ENCODE measurements around the gene UBR1. TPM values are rescaled to one million over a fixed set of nuclear protein-coding genes. Genes with fewer than 3 reads are reported as not detected.

The UBR1 gene
- polyA plus RNA-seq, 2 of the 4 experiments (the other 2 are of a cell fraction) = 5.8 to 10.5 TPM

DNA sequence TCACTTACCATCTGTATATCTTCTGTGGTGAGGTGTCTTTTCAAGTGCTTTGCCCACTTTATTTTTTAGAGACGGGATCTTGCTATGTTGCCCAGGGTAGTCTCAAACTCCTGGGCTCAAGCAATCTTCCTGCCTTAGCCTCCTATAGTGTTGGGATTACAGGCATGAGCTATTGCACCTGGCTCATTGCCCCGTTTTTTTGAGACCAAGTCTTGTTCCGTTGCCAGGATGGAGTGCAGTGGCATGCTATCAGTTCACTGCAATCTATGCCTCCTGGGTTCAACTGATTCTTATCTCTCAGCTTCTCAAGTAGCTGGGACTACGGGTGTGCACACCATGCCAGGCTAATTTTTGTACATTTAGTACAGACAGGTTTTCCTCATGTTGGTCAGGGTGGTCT, 132.7 kb downstream of the UBR1 start:
- WGBS (ENCODE audit: missing lambda C conversion rate) = 93% methylated on average over 4 of the region's 4 CpGs
- H3K9me3 ChIP-seq = no peaks in the 10 kb centered on the region
- no peak for FAIRE-seq
- CTCF ChIA-PET = no interaction called here
- H3K27ac ChIP-seq = no peak overlapping the region
- H3K4me3 ChIP-seq = no peak overlapping the region
- no peak for DNase-seq (ENCODE audit: low read depth in 1 of 2, low spot score in 1 of 2)
- no peak overlapping the region for H3K4me2 ChIP-seq
- no peaks in the 10 kb centered on the region for H3K4me1 ChIP-seq
- no peak for ATAC-seq
- TF ChIP-seq EHF (CRISPR knock-in tag; IDR thresholded peaks at IDR 0.05) = no peak
- TF ChIP-seq RCOR1 (IDR thresholded peaks at IDR 0.05; ENCODE audit: low read depth, low read length) = no peak
- TF ChIP-seq JUN (IDR thresholded peaks at IDR 0.05) = no peak
- TF ChIP-seq ESRRA (IDR thresholded peaks at IDR 0.05; ENCODE audit: borderline replicate concordance, low read length) = no peak
- no peak for TF ChIP-seq ZSCAN20 (CRISPR knock-in tag; IDR thresholded peaks at IDR 0.05)
- no peak for TF ChIP-seq FOXS1 (CRISPR knock-in tag; IDR thresholded peaks at IDR 0.05)
- TF ChIP-seq RAD21 (conservative IDR thresholded peaks at IDR 0.05 in 1 of 2, IDR thresholded peaks at IDR 0.05 in 1 of 2) = no peak
- TF ChIP-seq POLR2A (IDR thresholded peaks at IDR 0.05; ENCODE audit: low read length) = no peak
- TF ChIP-seq TP53 (CRISPR knock-in tag; IDR thresholded peaks at IDR 0.05) = no peak
- no peak for TF ChIP-seq HOXB5 (CRISPR knock-in tag; IDR thresholded peaks at IDR 0.05)
- TF ChIP-seq RNF2 (IDR thresholded peaks at IDR 0.05; ENCODE audit: borderline replicate concordance, low read depth) = no peak
- TF ChIP-seq CEBPB (IDR thresholded peaks at IDR 0.05) = no peak
- TF ChIP-seq PHF8 (IDR thresholded peaks at IDR 0.05; ENCODE audit: borderline replicate concordance, low read depth) = no peak
- TF ChIP-seq MAFK (IDR thresholded peaks at IDR 0.05; ENCODE audit: partially characterized antibody) = no peak
- no peak for TF ChIP-seq HEYL (CRISPR knock-in tag; IDR thresholded peaks at IDR 0.05)
- TF ChIP-seq POLR2AphosphoS2 (conservative IDR thresholded peaks at IDR 0.05; ENCODE audit: low read length) = no peak
- TF ChIP-seq HOXA7 (CRISPR knock-in tag; IDR thresholded peaks at IDR 0.05) = no peak
- no peak for TF ChIP-seq NFE2L2 (conservative IDR thresholded peaks at IDR 0.05; ENCODE audit: low read length)
- TF ChIP-seq HDAC2 (IDR thresholded peaks at IDR 0.05) = no peak
- no peak for TF ChIP-seq FOSL2 (IDR thresholded peaks at IDR 0.05)
- TF ChIP-seq FOSL2 (CRISPR knock-in tag; IDR thresholded peaks at IDR 0.05) = no peak
- POLR2A ChIA-PET = no interaction called here

- Histone ChIP-seq H3K4me1 (no peaks in the 10 kb centered on the region), H3K4me3 (no peak overlapping the region), H3K9me3 (no peaks in the 10 kb centered on the region), H3K4me2 (no peak overlapping the region), H3K27ac (no peak overlapping the region)
- ChIA-PET POLR2A (no interaction called here), CTCF (no interaction called here)
- ATAC-seq = no peak
- no peak for TF ChIP-seq CBX8 (IDR thresholded peaks at IDR 0.05)
- TF ChIP-seq, protein P1, sequence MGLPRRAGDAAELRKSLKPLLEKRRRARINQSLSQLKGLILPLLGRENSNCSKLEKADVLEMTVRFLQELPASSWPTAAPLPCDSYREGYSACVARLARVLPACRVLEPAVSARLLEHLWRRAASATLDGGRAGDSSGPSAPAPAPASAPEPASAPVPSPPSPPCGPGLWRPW (IDR thresholded peaks at IDR 0.05) = no peak
- DNase-seq (ENCODE audit: low read depth in 1 of 2, low spot score in 1 of 2) = no peak
- no peak for FAIRE-seq
- 97% methylated on average over 1 of the region's 1 CpG for WGBS (ENCODE audit: missing lambda C conversion rate)
Measured at GRCh38 chr15:42971830-42972229, 134.0 kb downstream of the UBR1 start.

DNA sequence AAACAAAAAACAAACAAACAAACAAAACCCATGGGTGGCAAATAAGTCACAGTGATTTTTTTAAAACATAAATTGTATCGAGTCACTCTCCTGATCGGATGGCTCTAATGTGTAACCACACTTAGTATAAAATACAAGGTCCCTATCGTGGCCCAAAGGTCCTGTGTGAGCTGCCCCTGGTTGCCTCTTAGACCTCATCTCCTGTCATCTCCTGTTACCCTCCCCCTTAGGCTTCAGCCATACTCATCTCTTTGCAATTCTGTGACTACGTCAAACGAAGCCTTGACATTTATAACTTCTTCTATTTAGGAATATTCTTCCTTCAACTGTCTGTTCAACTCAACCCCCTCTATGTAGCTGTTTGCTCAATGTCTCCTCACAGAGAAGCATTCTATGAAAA, 141.4 kb downstream of the UBR1 start:
- DNase-seq (ENCODE audit: low read depth in 1 of 2, low spot score in 1 of 2) (no peak), FAIRE-seq (no peak), ATAC-seq (no peak)
- WGBS (ENCODE audit: missing lambda C conversion rate) = 91% methylated on average over 5 of the region's 5 CpGs
- TF ChIP-seq CBX8 (IDR thresholded peaks at IDR 0.05) = no peak
- TF ChIP-seq ZNF302 (CRISPR knock-in tag; IDR thresholded peaks at IDR 0.05) = no peak
- no peak for TF ChIP-seq RFX5 (IDR thresholded peaks at IDR 0.05)
- TF ChIP-seq, protein P1 (IDR thresholded peaks at IDR 0.05) = no peak
- TF ChIP-seq MYC (IDR thresholded peaks at IDR 0.05; ENCODE audit: borderline replicate concordance, low read length) = no peak
- TF ChIP-seq ZSCAN20 (CRISPR knock-in tag; IDR thresholded peaks at IDR 0.05) = no peak
- TF ChIP-seq TP53 (CRISPR knock-in tag; IDR thresholded peaks at IDR 0.05) = no peak
- TF ChIP-seq POLR2AphosphoS2 (conservative IDR thresholded peaks at IDR 0.05; ENCODE audit: low read length) = no peak
- no peak for TF ChIP-seq EP300 (IDR thresholded peaks at IDR 0.05)
- TF ChIP-seq PHF8 (IDR thresholded peaks at IDR 0.05; ENCODE audit: borderline replicate concordance, low read depth) = no peak
- no peak for TF ChIP-seq MAZ (IDR thresholded peaks at IDR 0.05; ENCODE audit: borderline replicate concordance, low read depth, low read length)
- no peak for TF ChIP-seq TFCP2L1 (CRISPR knock-in tag; IDR thresholded peaks at IDR 0.05)
- TF ChIP-seq FOXS1 (CRISPR knock-in tag; IDR thresholded peaks at IDR 0.05) = no peak
- TF ChIP-seq ESRRA (IDR thresholded peaks at IDR 0.05; ENCODE audit: borderline replicate concordance, low read length) = no peak
- TF ChIP-seq GATA3 (IDR thresholded peaks at IDR 0.05; ENCODE audit: borderline replicate concordance) = no peak
- H3K4me2 ChIP-seq = no peak overlapping the region
- ChIA-PET POLR2A (no interaction called here), CTCF (no interaction called here)
- no peak overlapping the region for H3K27ac ChIP-seq
- H3K4me1 ChIP-seq = no peaks in the 10 kb centered on the region
- no peaks in the 10 kb centered on the region for H3K9me3 ChIP-seq
- H3K4me3 ChIP-seq = no peak overlapping the region
